ENCODE results near the gene SLC35D3.
"Not testable (repeated sequence)": the region's sequence is repeated elsewhere in the genome, so short reads cannot be mapped to it uniquely, and the experiment has no call there.

SLC35D3 gene

DNA sequence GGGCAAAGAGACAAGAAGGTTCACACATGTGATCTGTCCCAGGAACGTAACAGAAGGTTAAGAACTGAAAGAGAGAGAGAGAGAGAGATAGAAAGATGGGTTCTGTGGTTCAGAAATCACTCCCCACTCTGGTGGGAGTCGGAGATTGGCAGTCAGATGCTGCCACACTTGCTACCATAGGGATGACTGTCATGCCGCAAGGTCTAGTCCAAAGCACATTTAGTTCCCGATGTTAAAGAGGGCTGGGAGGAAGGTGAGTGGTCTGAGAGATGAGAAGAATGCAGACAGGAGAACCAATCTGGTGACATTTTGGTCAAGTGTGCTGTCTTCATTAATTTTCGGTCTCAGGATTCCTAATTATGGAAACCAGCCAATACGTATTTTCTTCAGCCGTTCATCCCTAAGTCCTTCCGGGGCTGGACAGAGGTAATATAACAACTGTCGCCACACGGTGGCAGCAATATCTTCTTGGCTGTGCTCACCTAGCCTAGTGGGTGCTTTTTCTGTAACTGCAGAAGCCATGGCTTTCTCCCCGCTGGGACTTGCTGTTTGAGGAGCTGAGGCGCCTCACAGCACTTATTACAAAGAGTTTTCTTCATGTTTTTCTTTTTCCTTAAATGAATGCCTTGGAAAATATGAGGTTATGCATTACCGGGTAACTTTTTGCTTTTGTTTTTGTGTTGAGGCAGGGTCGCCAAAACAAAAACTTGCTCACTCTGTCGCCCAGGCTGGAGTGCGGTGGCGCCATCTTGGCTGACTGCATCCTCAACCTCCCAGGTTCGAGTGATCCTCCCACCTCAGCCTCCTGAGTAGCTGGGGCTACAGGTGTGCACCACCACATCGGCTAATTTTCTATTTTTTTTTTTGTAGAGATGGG lies 46.0 kb downstream of the SLC35D3 start:
- DNase-seq, result no peak

DNA sequence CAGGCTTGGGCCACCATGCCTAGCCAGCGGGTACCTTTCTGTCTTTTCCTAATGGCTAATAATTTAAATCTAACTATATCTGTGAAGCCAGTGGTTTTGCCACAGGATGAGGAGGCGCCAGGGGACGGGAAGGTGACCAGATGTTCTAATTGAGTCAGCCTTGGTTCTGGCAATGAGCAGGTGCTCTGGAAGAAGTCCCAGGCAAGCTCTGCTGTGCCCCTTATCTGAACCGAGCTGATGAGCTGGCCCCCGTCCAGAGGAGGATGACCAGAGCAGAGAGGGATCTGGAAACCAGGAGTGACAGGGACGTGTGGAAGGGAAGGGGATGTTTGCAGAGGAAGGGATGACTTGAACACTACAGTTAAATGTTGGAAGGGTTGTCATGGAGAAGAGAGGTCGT lies 46.7 kb downstream of the SLC35D3 start:
- DNase-seq, result no peak

DNA sequence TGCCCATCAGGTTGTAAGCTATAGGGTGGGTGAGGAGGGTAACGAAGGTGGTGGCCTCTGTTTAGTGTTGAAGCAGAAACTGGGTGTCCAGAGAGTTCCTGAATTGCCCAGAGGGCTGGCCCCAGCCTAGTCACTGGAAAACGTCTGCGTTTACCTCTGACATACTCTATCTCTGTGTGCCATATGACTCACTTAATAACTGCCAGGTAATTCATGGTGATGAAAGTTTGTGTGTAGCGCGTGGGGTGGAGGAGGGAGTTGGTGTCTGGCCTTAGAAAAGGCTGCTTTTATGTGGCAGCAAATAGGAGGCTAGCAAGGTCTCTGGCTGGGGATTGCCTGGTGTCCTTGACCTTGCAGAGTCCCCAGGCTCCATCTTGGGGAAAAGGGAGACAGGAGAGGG lies 47.3 kb downstream of the SLC35D3 start:
- no peak for DNase-seq

DNA sequence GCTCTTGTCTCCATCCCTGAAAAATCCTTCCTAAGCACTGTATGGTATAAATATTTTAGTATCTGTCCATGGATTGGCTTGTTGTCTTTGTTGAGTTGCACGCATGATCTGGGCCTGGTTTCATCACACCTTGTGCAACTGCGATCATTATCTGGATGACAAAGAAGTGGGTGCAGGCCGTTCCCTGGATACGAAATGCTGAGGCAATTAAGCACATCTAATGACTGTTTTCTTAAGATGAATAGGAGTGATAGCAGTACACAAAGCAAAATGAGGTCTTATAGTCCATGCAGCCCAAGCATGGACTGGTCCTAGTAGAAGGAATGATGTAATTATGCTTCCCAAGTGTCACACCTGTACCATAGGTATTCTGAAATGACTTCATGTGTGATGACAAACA lies 47.8 kb downstream of the SLC35D3 start:
- DNase-seq, result no peak

DNA sequence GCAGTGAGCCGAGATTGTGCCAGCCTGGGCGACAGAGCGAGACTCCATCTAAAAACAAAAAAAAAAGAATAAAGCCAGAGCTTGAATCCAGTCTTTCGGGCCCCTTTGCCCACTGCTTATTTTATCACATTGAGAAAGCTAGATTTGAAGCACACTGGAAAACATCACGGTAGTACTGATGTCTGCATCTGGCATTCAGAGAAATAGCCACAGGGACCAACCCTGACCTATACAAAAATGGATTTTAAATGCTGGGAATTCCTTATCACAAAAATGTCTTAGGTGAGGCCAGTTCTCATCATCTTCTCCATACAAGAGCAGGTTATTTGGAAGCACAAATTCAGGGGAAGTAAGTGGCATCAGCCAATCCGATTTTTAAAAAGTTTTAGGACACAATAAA lies 49.5 kb downstream of the SLC35D3 start:
- no peak for DNase-seq

DNA sequence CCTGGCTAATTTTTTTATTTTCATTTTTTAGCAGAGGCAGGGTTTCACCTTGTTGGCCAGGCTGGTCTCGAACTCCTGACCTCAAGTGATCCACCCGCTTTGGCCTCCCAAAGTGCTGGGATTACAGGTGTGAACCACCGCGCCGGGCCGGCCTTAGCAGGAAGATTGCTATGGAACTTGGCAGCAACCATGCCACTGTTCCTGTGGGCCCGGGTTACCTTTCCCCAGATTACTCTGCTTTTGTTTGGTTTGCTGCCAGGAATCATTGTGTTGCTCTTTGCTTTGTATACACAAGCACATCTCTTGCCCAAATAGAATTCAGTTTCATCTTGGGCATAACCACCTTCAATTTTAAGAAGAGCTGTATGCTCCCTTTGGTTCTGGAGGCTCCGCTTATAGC lies 51.7 kb downstream of the SLC35D3 start:
- not testable (repeated sequence) for DNase-seq
